MM.1S (cell line): Measurements from ENCODE around the gene CDK11B.
"Not testable (repeated sequence)": the region's sequence is repeated elsewhere in the genome, so short reads cannot be mapped to it uniquely, and the experiment has no call there.

Experiments used
- CTCF ChIP-seq: fragments of 300-600 bp; sonication (generic); IDR thresholded peaks from 2 replicates; pipeline ENCODE4 v1.5.1; 2016; ENCODE audit warnings: antibody characterized with exemption, low read length, mixed read lengths
- EZH2 ChIP-seq: fragments of 300-600 bp; sonication (generic); optimal IDR thresholded peaks from 2 replicates; pipeline ENCODE3; 2017; ENCODE audit warnings: low read depth, mild to moderate bottlenecking, antibody characterized with exemption, low read length, mixed read lengths

- not testable (repeated sequence) for TF ChIP-seq CTCF, EZH2
Measured at GRCh38 chr1:1700067-1700466, 41.3 kb upstream of the CDK11B start.
